Spleen (tissue), 11 donors: ENCODE data around the gene PDZD2. TPM values are rescaled to one million over a fixed set of nuclear protein-coding genes. Genes with fewer than 3 reads are reported as not detected.
"Not testable (repeated sequence)": the region's sequence is repeated elsewhere in the genome, so short reads cannot be mapped to it uniquely, and the experiment has no call there.

ENCODE experiments used
- DNase-seq: peaks from one replicate; pipeline ENCODE4 v3.0.0-alpha.2; 2020
- H3K27ac ChIP-seq, 8 donors: fragments of 200-600 bp; sonication (generic) in 7 of 8; 1 replicate in 4 of 8; 2 replicates in 4 of 8; pipeline versions ENCODE4 v1.5.0 to v1.8.0; 2016 to 2021; ENCODE audit warnings: inconsistent platforms in 4 of 8, mild to moderate bottlenecking in 4 of 8, moderate library complexity in 1 of 8
- H3K27me3 ChIP-seq, 7 donors: fragments of 200-600 bp; sonication (generic) in 6 of 7; replicated peaks in 1 of 7; 1 replicate in 4 of 7; 2 replicates in 3 of 7; pipeline versions ENCODE4 v1.5.0 to v1.8.0; 2016 to 2021; ENCODE audit warnings: inconsistent platforms in 3 of 7, mild to moderate bottlenecking in 1 of 7
- H3K36me3 ChIP-seq, 6 donors: fragments of 200-600 bp; sonication (generic) in 5 of 6; 1 replicate in 4 of 6; 2 replicates in 2 of 6; pipeline versions ENCODE4 v1.5.0 to v1.8.0; 2016 to 2021; ENCODE audit warnings: inconsistent platforms in 2 of 6
- H3K4me1 ChIP-seq, 6 donors: fragments of 200-600 bp; sonication (generic) in 5 of 6; 1 replicate in 3 of 6; 2 replicates in 3 of 6; pipeline versions ENCODE4 v1.5.0 to v1.8.0; 2016 to 2021; ENCODE audit warnings: inconsistent platforms in 3 of 6
- H3K4me3 ChIP-seq, 8 donors: fragments of 200-600 bp; sonication (generic) in 7 of 8; 1 replicate in 4 of 8; 2 replicates in 4 of 8; pipeline versions ENCODE4 v1.5.0 to v1.8.0; 2016 to 2021; ENCODE audit warnings: inconsistent platforms in 4 of 8, mild to moderate bottlenecking in 4 of 8, moderate library complexity in 2 of 8
- H3K9me3 ChIP-seq, 8 donors: fragments of 200-600 bp; sonication (generic) in 7 of 8; 1 replicate in 4 of 8; 2 replicates in 4 of 8; pipeline versions ENCODE4 v1.5.0 to v1.8.0; 2016 to 2021; ENCODE audit warnings: inconsistent platforms in 4 of 8
- CTCF ChIP-seq, 11 experiments: fragments of 200-600 bp in 7 of 11; fragments of 450-650 bp in 4 of 11; sonication (generic) in 4 of 11; IDR thresholded peaks in 8 of 11; conservative IDR thresholded peaks in 3 of 11; 1 replicate in 7 of 11; 2 replicates in 4 of 11; pipeline versions ENCODE4 v1.4.0 to v1.8.0; 2016 to 2021; ENCODE audit warnings: antibody characterized with exemption in 11 of 11, inconsistent platforms in 4 of 11, mild to moderate bottlenecking in 1 of 11
- POLR2A ChIP-seq, 3 donors: fragments of 450-650 bp; IDR thresholded peaks; one replicate each; pipeline ENCODE4 v1.5.1; 2017; ENCODE audit warnings: antibody characterized with exemption in 3 of 3, mild to moderate bottlenecking in 1 of 3
- POLR2AphosphoS5 ChIP-seq, 3 donors: sonication (generic); formaldehyde crosslinking; IDR thresholded peaks; one replicate each; pipeline ENCODE4 v1.5.1; 2017; ENCODE audit warnings: antibody characterized with exemption in 3 of 3
- WGBS, 5 donors: extraction: QIAGEN DNeasy Blood & Tissue Kit in 3 of 5; methylation state at CpG; one replicate each; pipeline versions ENCODE4 v1.1.5 to v1.1.7; 2013 to 2018; 5-methylcytosine and 5-hydroxymethylcytosine counted together
- intact Hi-C: fragments of 100-400 bp; cut with DNase I; formaldehyde crosslinking; loops from one replicate; pipeline ENCODE4 v1.15.0; 2023; ENCODE audit warnings: low total_unique reads
- polyA plus RNA-seq, 3 donors: library from polyadenylated mRNA; stranded (reverse); fragments of 200-250 nt; gene quantifications; one replicate each; pipeline ENCODE4 v1.2.1, GENCODE V29; 2013
- total RNA-seq, 7 donors: library from RNA; depleted of rRNA in 3 of 7; stranded (reverse); fragments of >200 nt in 3 of 7; fragmentation: NEBNext Ultra II Directional in 4 of 7; extraction: Animal tissue kit (Norgen Biotek cat#: 25700) in 4 of 7; gene quantifications; one replicate each; pipeline versions ENCODE4 v1.1.0 to v1.2.1, GENCODE V29; 2016 to 2021
- donor health status: healthy with polysubstance abuse.
- donor health status: DM: no; HTN: no; CAD: no; lungs with moderate emphysema.
- donor health status: DM: no; HTN: no; CAD: no.
- donor health status: Bipolar disorder and iron deficiency.
- donor health status: healthy.
- donor health status: DM: no; HTN: no; CAD: no.
- donor health status: DM: yes; HTN: yes; CAD: no.

Gene PDZD2
- total and polyA plus RNA-seq, 10 donors = 0.09 to 4.7 (median 2.4) TPM

- WGBS, 5 donors = 63 to 78% (median 69%) methylated on average over 7 of the region's 7 CpGs
- Histone ChIP-seq H3K4me3 (no peak overlapping the region), H3K4me1 (peaks cover 0 to 3% (median 0%) of the 10 kb centered on the region in 6 donors), H3K27me3 (no peaks in the 10 kb centered on the region), H3K27ac (no peak overlapping the region), H3K36me3 (no peaks in the 10 kb centered on the region), H3K9me3 (no peaks in the 10 kb centered on the region)
- TF ChIP-seq POLR2AphosphoS5 (IDR thresholded peaks at IDR 0.05) = no peak
- no peak for TF ChIP-seq POLR2A (IDR thresholded peaks at IDR 0.05)
- no peak for TF ChIP-seq CTCF (IDR thresholded peaks at IDR 0.05 in 8 of 11, conservative IDR thresholded peaks at IDR 0.05 in 3 of 11)
- DNase-seq = no peak
- intact Hi-C loops = no loop called here
Observed at GRCh38 chr5:31770132-31770720, 131.3 kb downstream of the PDZD2 start.

- TF ChIP-seq POLR2AphosphoS5 (IDR thresholded peaks at IDR 0.05) (no peak), CTCF (IDR thresholded peaks at IDR 0.05 in 8 of 11, conservative IDR thresholded peaks at IDR 0.05 in 3 of 11) (no peak), POLR2A (IDR thresholded peaks at IDR 0.05) (no peak)
- H3K4me1 ChIP-seq = peaks cover 0 to 3% (median 0%) of the 10 kb centered on the region in 6 donors
- H3K36me3 ChIP-seq = no peaks in the 10 kb centered on the region
- H3K9me3 ChIP-seq = no peaks in the 10 kb centered on the region
- 35 to 76% (median 70%) methylated on average over 1 of the region's 1 CpG for WGBS, 5 donors
- intact Hi-C loops = no loop called here
- no peak for DNase-seq
- no peak overlapping the region for H3K4me3 ChIP-seq
- no peaks in the 10 kb centered on the region for H3K27me3 ChIP-seq
- no peak overlapping the region for H3K27ac ChIP-seq
Observed at GRCh38 chr5:31770998-31771397, 132.1 kb downstream of the PDZD2 start.

GRCh38 chr5:31771500-31771899 is 132.6 kb downstream of the PDZD2 start:
- TF ChIP-seq POLR2A (IDR thresholded peaks at IDR 0.05) (no peak), CTCF (IDR thresholded peaks at IDR 0.05 in 8 of 11, conservative IDR thresholded peaks at IDR 0.05 in 3 of 11) (no peak)
- H3K27me3 ChIP-seq = no peaks in the 10 kb centered on the region
- no peak overlapping the region for H3K27ac ChIP-seq
- 43 to 70% (median 49%) methylated on average over 2 of the region's 2 CpGs for WGBS, 5 donors
- intact Hi-C loops = no loop called here
- no peaks in the 10 kb centered on the region for H3K9me3 ChIP-seq
- H3K36me3 ChIP-seq = no peaks in the 10 kb centered on the region
- no peak overlapping the region for H3K4me3 ChIP-seq
- no peak for DNase-seq
- H3K4me1 ChIP-seq = peaks cover 0 to 3% (median 0%) of the 10 kb centered on the region in 6 donors

- H3K9me3 ChIP-seq, H3K27ac ChIP-seq, H3K4me1 ChIP-seq, H3K36me3 ChIP-seq, H3K4me3 ChIP-seq, DNase-seq, intact Hi-C loops, H3K27me3 ChIP-seq: not testable (repeated sequence)
- WGBS, 5 donors = 93 to 96% (median 94%) methylated on average over 6 of the region's 6 CpGs
Observed at GRCh38 chr5:31776294-31776693, 137.4 kb downstream of the PDZD2 start.
